GM12878 (cell line): ENCODE data around the gene LAS1L.

ENCODE experiments used
- CBX3 ChIP-seq: fragments of 200-600 bp; sonication (generic); IDR thresholded peaks from 2 replicates; pipeline ENCODE4 v1.6.1; 2016; ENCODE audit warnings: low read depth, borderline replicate concordance
- CHD4 ChIP-seq: fragments of 200-600 bp; sonication (generic); IDR thresholded peaks from 2 replicates; pipeline ENCODE4 v1.6.1; 2016; ENCODE audit warnings: mild to moderate bottlenecking
- IKZF2 ChIP-seq, 2 experiments: fragments of 450-650 bp; IDR thresholded peaks; 2 replicates each; pipeline ENCODE4 v1.6.1; 2017; ENCODE audit warnings: mild to moderate bottlenecking in 2 of 2, moderate library complexity in 2 of 2

- no peak for TF ChIP-seq IKZF2 (IDR thresholded peaks at IDR 0.05)
- TF ChIP-seq CHD4: no peak
- no peak for TF ChIP-seq CBX3
Observed at GRCh38 chrX:65575022-65575421, 40.4 kb upstream of the LAS1L start.
